Mammary epithelial cell (primary cell): ENCODE measurements around the gene USP4.

ENCODE experiments used
- CTCF ChIP-seq, 2 donors: IDR thresholded peaks in 1 of 2; conservative IDR thresholded peaks in 1 of 2; 2 replicates each; pipeline ENCODE4 v1.5.1; 2011 to 2012; ENCODE audit warnings: inconsistent platforms in 2 of 2, low read length in 2 of 2, mild to moderate bottlenecking in 2 of 2, control low read depth in 1 of 2, low read depth in 1 of 2; ENCODE audit not compliant: insufficient read depth in 1 of 2; ENCODE audit errors: extremely low read depth in 1 of 2
- EZH2 ChIP-seq: IDR thresholded peaks from 2 replicates; pipeline ENCODE4 v1.6.1; 2012; ENCODE audit warnings: low read length, inconsistent platforms, borderline replicate concordance

- TF ChIP-seq CTCF (conservative IDR thresholded peaks at IDR 0.05 in 1 of 2, IDR thresholded peaks at IDR 0.05 in 1 of 2; ENCODE audit: extremely low read depth in 1 of 2, insufficient read depth in 1 of 2, low read depth in 1 of 2, low read length in 2 of 2) (no peak), EZH2 (no peak)
Observed at GRCh38 chr3:49313896-49314688, 25.8 kb downstream of the USP4 start.
